Heart left ventricle (tissue), 13 donors: Measurements from ENCODE around the gene PI4KA.
"Not testable (repeated sequence)": the region's sequence is repeated elsewhere in the genome, so short reads cannot be mapped to it uniquely, and the experiment has no call there.

Experiments
- POLR2A ChIP-seq, 2 donors: fragments of 450-650 bp; IDR thresholded peaks; one replicate each; pipeline ENCODE4 v1.6.1; 2017; ENCODE audit warnings: antibody characterized with exemption in 2 of 2, mild to moderate bottlenecking in 2 of 2, moderate library complexity in 2 of 2
- TF ChIP-seq, protein P1 (sequence below), 12 donors: fragments of 200-600 bp; sonication (generic) in 4 of 12; IDR thresholded peaks; one replicate each; pipeline versions ENCODE4 v1.5.0 to v1.8.0; 2018 to 2022; ENCODE audit warnings: antibody characterized with exemption in 12 of 12, mild to moderate bottlenecking in 5 of 12
- donor health status: ischemic (EF 13 %, LVEDD 7.1; RV severe dilation, severe dysfunction).
- donor health status: DM: no; HTN: yes; CAD: no.
- donor health status: DM: no; HTN: no; CAD: no.
- donor health status: ischemic (EF 25% LVEDD 6.9; RV normal size, moderate dysfunction).
- donor health status: ischemic (EF 25% LVEDD 5.7; RV mildly dilated, moderate dysfunction).
- donor health status: ischemic (EF 35%, LVEDD 5.7; RV mildly dilated, moderate dysfunction).
- donor health status: nonischemic (EF 11% LVEDD 7.7; RV severe dilation, severe dysfunction).
- donor health status: DM: yes; HTN: yes; CAD: no.
- donor health status: PGD.
- donor health status: ischemic (EF 29% LVEDD 5.4; RV normal size, mild dysfunction).
- donor health status: nonischemic (EF 23%, LVEDD 6.1; RV moderate dilation, normal function).

DNA sequence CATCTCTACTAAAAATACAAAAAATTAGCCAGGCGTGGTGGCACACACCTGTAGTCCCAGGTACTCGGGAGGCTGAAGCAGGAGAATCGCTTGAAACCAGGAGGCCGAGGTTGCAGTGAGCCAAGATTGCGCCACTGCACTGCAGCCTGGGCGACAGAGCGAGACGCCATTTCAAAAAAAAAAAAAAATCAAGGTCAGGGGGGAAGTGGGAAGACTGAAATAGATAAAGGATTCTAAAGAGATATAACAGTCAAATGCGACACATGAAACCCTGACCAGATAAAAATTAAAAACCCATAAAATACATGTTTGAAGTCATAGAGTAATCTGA is 89.2 kb downstream of the PI4KA start:
- TF ChIP-seq, protein P1, sequence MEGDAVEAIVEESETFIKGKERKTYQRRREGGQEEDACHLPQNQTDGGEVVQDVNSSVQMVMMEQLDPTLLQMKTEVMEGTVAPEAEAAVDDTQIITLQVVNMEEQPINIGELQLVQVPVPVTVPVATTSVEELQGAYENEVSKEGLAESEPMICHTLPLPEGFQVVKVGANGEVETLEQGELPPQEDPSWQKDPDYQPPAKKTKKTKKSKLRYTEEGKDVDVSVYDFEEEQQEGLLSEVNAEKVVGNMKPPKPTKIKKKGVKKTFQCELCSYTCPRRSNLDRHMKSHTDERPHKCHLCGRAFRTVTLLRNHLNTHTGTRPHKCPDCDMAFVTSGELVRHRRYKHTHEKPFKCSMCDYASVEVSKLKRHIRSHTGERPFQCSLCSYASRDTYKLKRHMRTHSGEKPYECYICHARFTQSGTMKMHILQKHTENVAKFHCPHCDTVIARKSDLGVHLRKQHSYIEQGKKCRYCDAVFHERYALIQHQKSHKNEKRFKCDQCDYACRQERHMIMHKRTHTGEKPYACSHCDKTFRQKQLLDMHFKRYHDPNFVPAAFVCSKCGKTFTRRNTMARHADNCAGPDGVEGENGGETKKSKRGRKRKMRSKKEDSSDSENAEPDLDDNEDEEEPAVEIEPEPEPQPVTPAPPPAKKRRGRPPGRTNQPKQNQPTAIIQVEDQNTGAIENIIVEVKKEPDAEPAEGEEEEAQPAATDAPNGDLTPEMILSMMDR (IDR thresholded peaks at IDR 0.05) = not testable (repeated sequence)
- not testable (repeated sequence) for TF ChIP-seq POLR2A (IDR thresholded peaks at IDR 0.05)
